Ramos (cell line): ENCODE measurements around the gene PDE3B.
"Not testable (repeated sequence)": the region's sequence is repeated elsewhere in the genome, so short reads cannot be mapped to it uniquely, and the experiment has no call there.

ENCODE experiments used
- in situ Hi-C: fragments of 300-500 bp; cut with MboI; formaldehyde crosslinking; loops from one replicate; pipeline ENCODE4 v1.14.3; 2022; ENCODE audit warnings: low sequenced_read_pairs; ENCODE audit not compliant: unreplicated experiment

Gene PDE3B

GRCh38 chr11:14863775-14864174 is 220.2 kb downstream of the PDE3B start:
- in situ Hi-C loops: not testable (repeated sequence)

- in situ Hi-C loops: no loop called here
These were observed 228.4 kb downstream of the PDE3B start for GRCh38 chr11:14872032-14872431.

GRCh38 chr11:14873632-14874031 is 230.0 kb downstream of the PDE3B start:
- in situ Hi-C loops: no loop called here

- in situ Hi-C loops: no loop called here
These were observed 231.6 kb downstream of the PDE3B start for GRCh38 chr11:14875163-14875562.

GRCh38 chr11:14881576-14882193 is 238.1 kb downstream of the PDE3B start:
- in situ Hi-C loops: no loop called here

GRCh38 chr11:14882196-14882595 is 238.6 kb downstream of the PDE3B start:
- in situ Hi-C loops: no loop called here

- in situ Hi-C loops: not testable (repeated sequence)
These were observed 240.1 kb downstream of the PDE3B start for GRCh38 chr11:14883683-14884082.

GRCh38 chr11:14884667-14885273 is 241.2 kb downstream of the PDE3B start:
- in situ Hi-C loops: no loop called here

GRCh38 chr11:14886513-14886912 is 242.9 kb downstream of the PDE3B start:
- in situ Hi-C loops: no loop called here

GRCh38 chr11:14891143-14892035 is 247.8 kb downstream of the PDE3B start:
- in situ Hi-C loops: loop anchor here (10.0 kb wide), 1 partner anchor 367 kb away; the partner anchor contains the start of gene PSMA1

DNA sequence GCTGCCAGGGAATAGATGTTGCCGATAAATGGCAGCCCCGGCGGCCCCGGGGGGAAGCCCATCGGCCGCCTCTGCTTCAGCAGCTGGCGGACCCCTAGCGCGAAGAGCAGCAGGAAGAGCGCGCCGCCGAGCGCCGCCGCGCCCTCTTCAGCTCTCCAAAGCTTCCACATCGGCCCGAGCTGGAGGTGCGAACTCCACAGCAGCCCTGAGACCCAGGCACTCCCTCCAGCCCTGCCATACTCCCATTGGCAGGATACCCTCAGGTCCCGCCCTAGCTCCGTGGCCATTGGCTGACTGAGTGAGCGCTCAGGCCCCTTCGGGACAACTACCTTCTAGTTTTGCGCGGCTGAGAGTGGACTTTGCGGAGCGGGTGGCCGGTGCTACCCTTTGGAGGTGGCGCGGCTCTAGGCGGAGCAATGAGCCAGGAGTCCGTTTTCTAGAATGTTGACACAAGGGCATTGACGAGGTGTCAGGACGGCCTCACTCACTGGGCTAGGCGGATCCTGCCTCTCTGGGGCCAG is 248.5 kb downstream of the PDE3B start, which contains the start of gene CYP2R1:
Gene CYP2R1 (minus strand): TSS at position 196 of the 521 bp plus-strand sequence. CDS start 26 bp downstream, at position 170.
- in situ Hi-C loops: loop anchor here (10.0 kb wide), 1 partner anchor 367 kb away; the partner anchor contains the start of gene PSMA1

GRCh38 chr11:14892577-14892976 is 249.0 kb downstream of the PDE3B start:
- in situ Hi-C loops: loop anchor here (10.0 kb wide), 1 partner anchor 368 kb away; the partner anchor contains the start of gene PSMA1

DNA sequence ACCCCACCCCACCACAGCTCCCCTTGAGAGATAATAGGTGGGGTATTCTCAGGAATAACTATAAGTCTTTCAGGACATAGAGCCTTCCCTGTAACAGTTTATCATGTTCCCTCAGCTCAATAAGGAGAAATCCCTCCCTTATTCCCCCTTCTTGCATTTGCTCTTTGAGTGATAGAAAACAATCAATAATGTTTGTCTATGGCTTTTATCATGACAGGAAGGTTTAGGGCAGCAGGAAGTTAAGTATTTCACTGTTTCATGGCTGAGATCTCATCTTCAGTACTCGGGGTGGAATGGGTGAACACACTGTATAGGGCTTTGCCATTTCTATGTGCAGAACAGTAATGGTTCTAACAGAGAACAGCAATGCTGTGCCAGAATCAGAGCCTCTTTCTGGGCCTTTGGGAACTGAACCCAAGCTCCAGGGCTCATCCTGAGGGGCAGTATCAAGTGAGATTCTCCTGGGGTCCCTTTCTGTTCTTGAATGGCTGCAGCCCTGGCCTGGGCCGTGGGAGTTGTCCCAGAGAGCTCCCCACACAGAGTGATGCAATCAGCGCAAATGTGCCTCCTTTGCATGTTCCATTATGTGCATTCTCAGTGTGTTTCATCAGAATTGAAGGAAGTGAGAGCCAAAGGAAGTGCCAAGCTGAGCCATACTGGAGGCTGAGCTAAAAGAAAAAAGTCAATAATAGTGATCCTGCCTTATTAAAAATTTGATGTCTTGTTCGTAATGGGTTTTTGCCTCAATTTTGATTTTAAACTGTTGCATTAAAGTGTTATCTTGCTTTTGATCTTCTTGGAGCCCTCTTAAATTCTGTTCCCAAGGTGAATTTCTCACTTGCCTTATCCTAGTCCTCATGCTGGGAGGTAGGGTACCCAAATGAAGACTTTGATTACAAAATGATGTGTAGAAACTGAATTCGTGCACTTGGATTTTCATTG is 251.3 kb downstream of the PDE3B start:
- in situ Hi-C loops: loop anchor here (10.0 kb wide), 1 partner anchor 370 kb away; the partner anchor contains the start of gene PSMA1

DNA sequence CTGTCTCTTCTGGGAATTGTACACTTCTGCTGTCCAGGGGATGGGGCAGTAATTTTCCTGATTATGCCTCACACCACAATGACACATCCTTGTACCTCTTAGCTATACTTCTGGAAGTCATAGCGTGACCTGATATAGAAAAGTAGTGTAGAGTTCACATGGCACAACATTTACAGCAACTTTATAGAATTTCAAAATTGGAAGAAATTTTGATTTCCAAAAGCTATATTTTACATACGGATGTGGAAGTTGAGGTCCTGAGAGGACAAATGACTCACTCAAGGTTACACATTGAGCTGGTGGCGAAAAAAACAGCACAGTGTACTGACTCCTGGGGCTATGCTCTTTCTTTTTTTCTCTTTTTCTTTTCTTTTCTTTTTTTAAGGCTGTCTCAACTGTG is 254.8 kb downstream of the PDE3B start:
- in situ Hi-C loops: loop anchor here (10.0 kb wide), 1 partner anchor 374 kb away; the partner anchor contains the start of gene PSMA1

DNA sequence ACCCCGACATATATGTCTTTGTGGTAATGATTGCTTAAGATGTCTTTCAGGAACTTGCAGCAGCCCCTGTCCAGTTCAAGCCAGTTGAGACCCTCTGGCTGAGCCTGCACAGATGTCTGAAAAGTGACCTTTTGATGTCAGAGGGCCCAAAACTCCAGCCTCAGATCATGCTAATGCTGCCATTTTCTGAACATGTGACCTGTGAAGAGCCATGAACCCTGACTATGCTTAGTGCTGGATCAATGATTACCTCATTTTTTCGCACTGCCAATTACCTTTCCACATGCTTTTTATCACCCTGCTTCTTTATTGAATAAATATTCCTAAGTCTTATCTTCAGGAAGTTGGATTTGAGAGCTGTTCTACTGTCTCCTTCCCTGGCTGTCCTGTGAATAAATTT is 255.3 kb downstream of the PDE3B start:
- in situ Hi-C loops: loop anchor here (10.0 kb wide), 1 partner anchor 374 kb away; the partner anchor contains the start of gene PSMA1

DNA sequence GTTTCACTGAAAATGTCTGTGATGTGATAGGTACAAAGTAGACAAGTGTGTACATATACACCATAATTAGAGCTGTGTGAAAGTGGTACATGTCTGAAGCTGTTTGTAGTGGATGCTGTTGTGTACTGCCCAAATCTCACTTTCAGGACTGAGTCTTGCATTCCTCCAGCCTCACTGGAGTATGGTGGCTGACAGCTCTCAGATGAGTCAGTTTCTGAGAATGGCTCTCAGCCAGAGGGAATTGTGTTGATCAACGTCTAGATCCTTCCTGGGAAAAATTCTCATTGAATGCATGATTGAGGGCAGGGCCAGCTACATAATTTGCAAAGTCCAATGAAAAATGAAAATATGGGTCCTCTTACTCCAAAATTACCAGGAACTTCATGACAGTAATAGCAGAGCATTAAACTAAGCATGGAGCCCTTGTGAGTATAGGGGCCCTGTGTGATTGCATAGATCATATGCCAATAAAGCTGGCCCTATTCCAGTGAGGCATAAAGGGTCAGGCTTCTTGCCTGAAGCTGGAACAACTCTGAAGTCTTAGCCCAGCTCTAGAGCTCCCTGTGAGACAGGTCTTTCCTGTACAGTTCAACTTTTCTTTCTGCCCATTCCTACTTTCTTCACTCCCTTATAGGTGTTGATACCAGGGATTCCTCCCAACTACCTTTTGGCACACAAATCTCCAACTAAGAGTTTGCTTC is 259.2 kb downstream of the PDE3B start:
- in situ Hi-C loops: no loop called here

- in situ Hi-C loops: no loop called here
These were observed 261.1 kb downstream of the PDE3B start for GRCh38 chr11:14904745-14905103.

- in situ Hi-C loops: no loop called here
These were observed 261.8 kb downstream of the PDE3B start for GRCh38 chr11:14905104-14906033.
